ENCODE data around the gene MYBPC2. TPM values are rescaled to one million over a fixed set of nuclear protein-coding genes. Genes with fewer than 3 reads are reported as not detected.

Gene MYBPC2
- total RNA-seq, 1 donor from 2014 or later, result not detected

GRCh38 chr19:50496189-50497021, 63.7 kb downstream of the MYBPC2 start:
- no peak overlapping the region for H3K4me3 ChIP-seq (ENCODE audit: insufficient read depth, low read depth, low read length)
- no peak overlapping the region for H2AFZ ChIP-seq (ENCODE audit: low read depth, low read length)
- DNase-seq (ENCODE audit: low read depth), result no peak
- H3K4me1 ChIP-seq (ENCODE audit: insufficient read depth, low read length), result no peaks in the 10 kb centered on the region
- no peaks in the 10 kb centered on the region for H3K36me3 ChIP-seq (ENCODE audit: insufficient read depth, low read length)
- H3K27ac ChIP-seq (ENCODE audit: low read depth, low read length), result no peak overlapping the region
- Mint-ChIP-seq H3K4me3 (ENCODE audit: unreplicated experiment) (no peak overlapping the region), H3K4me1 (ENCODE audit: low read depth, unreplicated experiment) (no peaks in the 10 kb centered on the region), H3K27ac (ENCODE audit: unreplicated experiment) (no peak overlapping the region), H3K9me3 (ENCODE audit: unreplicated experiment) (peaks cover 25% of the 10 kb centered on the region), H3K36me3 (ENCODE audit: low read depth, unreplicated experiment) (no peaks in the 10 kb centered on the region), H3K27me3 (ENCODE audit: low read depth, unreplicated experiment) (no peaks in the 10 kb centered on the region)
- H3K9ac ChIP-seq (ENCODE audit: low read length), result no peak overlapping the region
- TF ChIP-seq EZH2 (IDR thresholded peaks at IDR 0.05; ENCODE audit: insufficient read depth, low read length), result no peak
- TF ChIP-seq, protein P1, sequence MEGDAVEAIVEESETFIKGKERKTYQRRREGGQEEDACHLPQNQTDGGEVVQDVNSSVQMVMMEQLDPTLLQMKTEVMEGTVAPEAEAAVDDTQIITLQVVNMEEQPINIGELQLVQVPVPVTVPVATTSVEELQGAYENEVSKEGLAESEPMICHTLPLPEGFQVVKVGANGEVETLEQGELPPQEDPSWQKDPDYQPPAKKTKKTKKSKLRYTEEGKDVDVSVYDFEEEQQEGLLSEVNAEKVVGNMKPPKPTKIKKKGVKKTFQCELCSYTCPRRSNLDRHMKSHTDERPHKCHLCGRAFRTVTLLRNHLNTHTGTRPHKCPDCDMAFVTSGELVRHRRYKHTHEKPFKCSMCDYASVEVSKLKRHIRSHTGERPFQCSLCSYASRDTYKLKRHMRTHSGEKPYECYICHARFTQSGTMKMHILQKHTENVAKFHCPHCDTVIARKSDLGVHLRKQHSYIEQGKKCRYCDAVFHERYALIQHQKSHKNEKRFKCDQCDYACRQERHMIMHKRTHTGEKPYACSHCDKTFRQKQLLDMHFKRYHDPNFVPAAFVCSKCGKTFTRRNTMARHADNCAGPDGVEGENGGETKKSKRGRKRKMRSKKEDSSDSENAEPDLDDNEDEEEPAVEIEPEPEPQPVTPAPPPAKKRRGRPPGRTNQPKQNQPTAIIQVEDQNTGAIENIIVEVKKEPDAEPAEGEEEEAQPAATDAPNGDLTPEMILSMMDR (IDR thresholded peaks at IDR 0.05; ENCODE audit: insufficient read depth, low read depth, low read length), result no peak
- H3K79me2 ChIP-seq (ENCODE audit: insufficient read depth, low read length), result no peaks in the 10 kb centered on the region
- peaks cover 4% of the 10 kb centered on the region for H4K20me1 ChIP-seq (ENCODE audit: insufficient read depth, low read length)
- H3K4me2 ChIP-seq (ENCODE audit: low read length), result no peak overlapping the region
- peaks cover 14% of the 10 kb centered on the region for H3K27me3 ChIP-seq (ENCODE audit: insufficient read depth, low read length)
- no peak for FAIRE-seq
- no peaks in the 10 kb centered on the region for H3K9me3 ChIP-seq (ENCODE audit: insufficient read depth, low read depth, low read length)

- Histone ChIP-seq H2AFZ (ENCODE audit: low read depth, low read length) (no peak overlapping the region), H3K4me2 (ENCODE audit: low read length) (no peak overlapping the region), H3K9ac (ENCODE audit: low read length) (no peak overlapping the region), H3K27ac (ENCODE audit: low read depth, low read length) (no peak overlapping the region), H4K20me1 (ENCODE audit: insufficient read depth, low read length) (no peaks in the 10 kb centered on the region), H3K4me3 (ENCODE audit: insufficient read depth, low read depth, low read length) (no peak overlapping the region), H3K79me2 (ENCODE audit: insufficient read depth, low read length) (no peaks in the 10 kb centered on the region), H3K27me3 (ENCODE audit: insufficient read depth, low read length) (peaks cover 9% of the 10 kb centered on the region), H3K36me3 (ENCODE audit: insufficient read depth, low read length) (no peaks in the 10 kb centered on the region), H3K9me3 (ENCODE audit: insufficient read depth, low read depth, low read length) (no peaks in the 10 kb centered on the region), H3K4me1 (ENCODE audit: insufficient read depth, low read length) (no peaks in the 10 kb centered on the region)
- Mint-ChIP-seq H3K27ac (ENCODE audit: unreplicated experiment) (no peak overlapping the region), H3K4me1 (ENCODE audit: low read depth, unreplicated experiment) (no peaks in the 10 kb centered on the region), H3K36me3 (ENCODE audit: low read depth, unreplicated experiment) (no peaks in the 10 kb centered on the region), H3K9me3 (ENCODE audit: unreplicated experiment) (peaks cover 19% of the 10 kb centered on the region), H3K27me3 (ENCODE audit: low read depth, unreplicated experiment) (no peaks in the 10 kb centered on the region), H3K4me3 (ENCODE audit: unreplicated experiment) (no peak overlapping the region)
- FAIRE-seq (no peak), DNase-seq (ENCODE audit: low read depth) (no peak)
- no peak for TF ChIP-seq EZH2 (IDR thresholded peaks at IDR 0.05; ENCODE audit: insufficient read depth, low read length)
- TF ChIP-seq, protein P1 (IDR thresholded peaks at IDR 0.05; ENCODE audit: insufficient read depth, low read depth, low read length), result no peak
Measured at GRCh38 chr19:50497022-50497405, 64.3 kb downstream of the MYBPC2 start.
